HUDEP-2 (cell line): ENCODE measurements around the gene ERCC4.

Experiments used
- DNase-seq, 76 experiments: peaks; one replicate each; lab custom pipeline; 2025; ENCODE audit not compliant: unreplicated experiment in 76 of 76; lab: John Stamatoyannopoulos, UW

The ERCC4 gene

GRCh38 chr16:13945744-13946485 is 26.0 kb downstream of the ERCC4 start:
- DNase-seq, result no peak

- no peak for DNase-seq
These were observed 28.1 kb downstream of the ERCC4 start for GRCh38 chr16:13948086-13948485.

GRCh38 chr16:13950821-13951547 is 31.0 kb downstream of the ERCC4 start:
- DNase-seq, result no peak

DNA sequence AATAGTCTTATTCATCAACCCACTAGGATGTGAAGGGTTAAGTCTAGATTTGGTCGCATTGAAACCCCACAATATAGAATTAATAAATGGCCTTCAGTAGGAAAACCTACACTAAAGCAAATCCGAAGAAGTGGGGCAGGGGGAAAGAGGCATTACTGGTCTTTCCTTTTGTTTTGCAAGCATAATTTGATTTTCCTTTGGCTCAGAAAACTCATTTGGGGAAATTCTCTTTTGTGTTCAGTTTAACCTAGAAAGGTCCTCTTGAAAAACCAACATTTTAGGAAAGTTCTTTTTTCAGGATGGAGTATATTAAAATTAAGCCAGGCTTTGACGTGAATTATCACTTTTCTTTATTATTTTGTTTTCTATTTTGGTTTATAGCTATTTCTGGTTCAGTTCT is 31.7 kb downstream of the ERCC4 start:
- DNase-seq, result no peak

DNA sequence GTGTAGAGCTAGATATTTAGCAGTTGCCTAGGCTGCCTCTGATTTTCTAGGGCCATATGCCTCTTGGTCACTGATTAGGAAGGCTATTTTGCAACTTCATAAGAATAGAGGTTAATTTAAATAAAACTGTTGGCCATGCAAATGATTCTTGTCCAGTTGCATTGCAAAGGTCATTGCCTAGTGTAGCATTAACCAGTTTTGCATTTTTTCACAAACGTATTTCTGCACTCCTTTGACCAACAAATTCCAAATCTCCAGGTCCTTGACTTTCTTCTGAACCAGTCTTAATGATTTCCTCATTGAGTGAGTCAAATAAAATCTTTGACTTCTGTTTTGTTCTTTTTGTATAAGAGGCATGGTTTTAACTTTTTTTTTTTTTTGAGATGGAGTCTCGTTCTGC is 33.5 kb downstream of the ERCC4 start:
- DNase-seq, result no peak

GRCh38 chr16:13956635-13957196 is 36.8 kb downstream of the ERCC4 start:
- no peak for DNase-seq

DNA sequence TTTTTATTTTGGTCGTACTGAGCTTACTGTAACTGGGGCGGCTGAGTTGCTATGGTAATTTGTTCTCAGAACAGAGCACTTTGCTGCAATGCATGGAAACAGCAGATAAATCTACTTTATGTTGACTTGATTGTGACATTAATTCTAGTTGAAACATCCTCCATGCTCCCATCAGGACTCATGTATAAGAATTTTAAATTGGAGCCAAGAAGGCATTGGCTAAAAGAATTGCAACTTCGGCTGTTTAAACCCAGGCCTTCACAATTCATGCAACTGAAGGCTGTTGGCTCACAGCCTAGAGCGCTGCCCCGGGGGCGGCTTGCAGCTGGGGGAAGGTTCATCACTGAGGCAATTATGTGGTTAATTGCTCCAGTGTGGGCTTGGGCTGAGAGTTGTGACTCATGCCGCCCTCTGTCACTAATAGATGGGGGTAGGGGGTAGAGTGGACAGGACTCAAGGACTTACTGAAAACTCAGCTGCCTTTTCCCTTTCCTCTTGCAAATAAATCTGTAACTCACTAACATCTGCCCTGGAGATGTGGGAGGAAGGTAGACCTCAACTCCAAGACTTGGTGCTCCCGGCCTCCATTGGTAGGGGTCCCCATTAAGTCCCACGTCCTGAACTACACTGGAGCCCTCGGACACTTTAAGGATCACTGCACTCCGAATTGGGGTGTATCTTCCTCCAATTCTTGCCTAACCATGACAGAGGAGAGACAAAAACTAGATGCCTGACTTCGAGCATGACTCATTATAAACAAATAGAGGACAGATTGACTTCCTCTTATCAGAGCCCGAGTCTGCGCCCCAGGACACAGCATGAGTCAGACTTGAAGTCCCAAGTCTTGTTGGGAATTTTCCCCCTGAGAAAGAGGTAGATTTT is 37.5 kb downstream of the ERCC4 start:
- peak in 10 of 76 experiments; percentile 1 to 45 (median 8) for DNase-seq

GRCh38 chr16:13958474-13958873 is 38.5 kb downstream of the ERCC4 start:
- no peak for DNase-seq

- no peak for DNase-seq
These were observed 39.7 kb downstream of the ERCC4 start for GRCh38 chr16:13959626-13960025.

GRCh38 chr16:13961099-13961811 is 41.3 kb downstream of the ERCC4 start:
- DNase-seq, result no peak

DNA sequence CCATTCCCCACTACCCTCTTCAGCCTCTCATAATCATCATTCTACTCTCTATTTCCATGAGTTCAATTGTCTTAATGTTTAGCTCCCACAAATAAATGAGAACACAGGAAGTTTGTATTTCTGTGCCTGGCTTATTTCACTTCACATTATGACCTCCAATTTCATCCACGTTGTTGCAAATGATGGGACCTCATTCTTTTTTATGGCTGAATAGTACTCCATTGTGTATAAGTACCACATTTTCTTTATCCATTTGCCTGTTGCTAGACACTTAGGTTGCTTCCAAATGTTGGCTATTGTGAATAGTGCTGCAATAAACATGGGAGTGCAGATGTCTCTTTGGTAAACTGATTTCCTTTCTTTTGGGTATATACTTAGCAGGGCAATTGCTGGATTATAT is 42.3 kb downstream of the ERCC4 start:
- no peak for DNase-seq

DNA sequence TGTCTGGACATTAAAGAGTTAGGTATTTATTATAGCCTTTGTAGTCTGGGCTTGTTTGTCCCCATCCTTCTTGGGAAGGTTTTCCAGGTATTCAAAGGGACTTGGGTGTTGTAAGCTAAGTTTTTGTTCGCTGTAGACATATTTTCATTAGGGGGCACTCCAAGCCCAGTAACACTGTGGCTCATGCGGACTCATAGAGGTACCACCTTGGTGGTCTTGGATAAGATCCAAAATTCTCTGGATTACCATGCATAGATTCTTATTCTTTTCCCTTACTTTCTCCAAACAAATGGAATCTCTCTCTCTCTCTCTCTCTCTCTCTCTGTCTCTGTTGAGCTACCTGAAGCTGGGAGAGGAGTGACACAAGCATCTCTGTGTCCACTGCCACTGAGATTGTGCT is 48.9 kb downstream of the ERCC4 start:
- no peak for DNase-seq

DNA sequence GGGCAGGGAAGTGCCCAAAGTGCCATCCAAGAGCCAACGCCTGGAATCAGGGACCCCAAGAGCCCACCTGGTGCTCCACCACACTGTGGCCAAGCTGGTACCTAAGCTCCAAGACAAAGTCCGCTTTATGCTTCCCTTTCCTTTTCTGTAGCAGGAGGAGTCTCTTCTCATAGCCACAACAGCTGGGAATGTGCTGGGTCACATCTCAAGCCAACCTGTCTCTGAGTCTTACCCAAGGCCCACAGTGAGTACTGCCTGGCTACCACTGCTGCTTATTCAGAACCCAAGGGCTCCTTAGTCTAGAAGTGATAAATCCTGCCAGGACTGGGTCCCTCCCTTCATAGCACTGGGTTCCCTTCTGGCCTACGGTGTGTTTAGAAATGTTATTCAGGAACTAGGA is 49.8 kb downstream of the ERCC4 start:
- DNase-seq, result no peak

DNA sequence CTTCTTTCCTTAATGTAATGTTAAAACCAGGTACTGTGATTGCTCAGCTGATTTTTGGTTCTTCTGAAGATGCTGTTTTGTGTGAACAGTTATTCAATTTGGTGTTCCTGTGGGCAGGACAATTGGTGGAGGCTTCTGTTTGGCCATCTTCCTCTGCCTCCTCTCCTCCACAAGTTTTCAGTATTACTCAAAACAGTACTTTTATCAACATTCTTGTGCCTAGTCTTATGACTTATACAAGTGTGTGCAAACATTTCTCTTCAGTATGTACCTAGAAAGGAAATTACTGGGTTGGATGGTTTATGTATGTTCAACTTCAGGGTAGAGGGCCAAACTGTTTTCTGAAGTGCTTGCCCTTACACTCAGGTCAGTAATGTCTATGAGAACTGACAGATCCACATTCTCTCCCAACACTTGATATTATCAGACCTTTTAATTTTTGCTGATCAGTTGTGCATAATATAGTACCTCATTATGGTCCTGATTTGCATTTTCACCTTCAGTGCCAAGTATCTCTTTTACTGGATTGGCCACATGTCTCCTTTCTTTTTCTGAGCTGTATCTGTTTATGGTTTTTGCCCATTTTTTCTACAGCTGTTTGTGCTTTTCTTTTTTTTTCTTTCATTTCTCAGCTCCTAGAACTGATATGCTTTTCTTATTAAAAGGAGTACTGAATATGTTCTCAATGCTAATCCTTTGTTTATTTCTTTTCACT is 50.9 kb downstream of the ERCC4 start:
- DNase-seq, result no peak

DNA sequence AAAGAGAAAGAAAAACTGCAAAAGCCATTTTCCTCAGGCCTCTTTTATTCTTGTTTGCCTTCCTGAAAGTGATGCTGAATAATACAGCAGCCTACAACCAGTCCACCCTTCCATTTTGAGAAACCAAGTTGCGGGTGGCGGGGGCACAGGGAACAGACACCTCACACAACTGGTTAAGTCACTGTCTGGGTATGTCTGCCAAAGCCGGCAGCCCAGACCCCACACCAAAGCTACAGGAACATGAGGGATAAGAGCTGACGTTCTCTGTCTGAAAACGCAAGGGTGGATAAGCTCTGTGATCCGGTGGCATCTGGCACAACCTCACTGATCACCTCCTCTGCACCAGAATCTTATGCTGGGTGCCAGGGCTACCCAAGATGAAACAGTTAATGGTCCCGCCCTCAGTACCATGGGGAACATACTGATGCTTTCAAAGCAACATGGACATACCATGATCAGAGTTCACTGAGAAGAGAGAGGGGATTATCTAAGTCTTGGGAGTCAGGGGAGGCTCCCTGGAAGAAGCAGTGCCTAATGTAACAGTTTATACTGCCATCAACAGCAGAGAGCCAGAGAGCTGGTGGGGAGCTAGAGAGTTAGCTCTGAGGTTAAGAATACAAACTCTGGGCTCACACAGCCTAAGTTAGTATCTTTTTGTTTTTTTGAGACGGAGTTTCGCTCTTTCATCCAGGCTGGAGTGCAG is 53.5 kb downstream of the ERCC4 start:
- DNase-seq, result no peak

DNA sequence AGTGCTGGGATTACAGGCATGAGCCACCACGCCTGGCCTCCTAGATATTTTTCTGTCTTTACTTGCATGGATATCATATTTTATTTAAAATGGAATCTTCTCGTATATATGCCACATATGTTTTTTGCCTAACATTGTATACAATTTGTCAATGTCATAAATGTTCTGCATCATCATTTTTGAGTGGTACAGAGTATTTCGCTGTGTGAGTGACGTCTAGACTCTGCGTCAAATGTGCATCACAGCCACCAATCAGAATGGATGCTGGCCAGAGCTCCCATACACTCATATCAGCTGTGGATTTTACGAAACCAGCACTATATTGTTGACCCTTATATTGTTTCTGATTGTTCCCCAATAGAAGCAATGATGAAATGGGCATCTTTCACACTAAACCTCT is 57.2 kb downstream of the ERCC4 start:
- DNase-seq, result no peak

- DNase-seq, result no peak
These were observed 62.5 kb downstream of the ERCC4 start for GRCh38 chr16:13982451-13982850.

DNA sequence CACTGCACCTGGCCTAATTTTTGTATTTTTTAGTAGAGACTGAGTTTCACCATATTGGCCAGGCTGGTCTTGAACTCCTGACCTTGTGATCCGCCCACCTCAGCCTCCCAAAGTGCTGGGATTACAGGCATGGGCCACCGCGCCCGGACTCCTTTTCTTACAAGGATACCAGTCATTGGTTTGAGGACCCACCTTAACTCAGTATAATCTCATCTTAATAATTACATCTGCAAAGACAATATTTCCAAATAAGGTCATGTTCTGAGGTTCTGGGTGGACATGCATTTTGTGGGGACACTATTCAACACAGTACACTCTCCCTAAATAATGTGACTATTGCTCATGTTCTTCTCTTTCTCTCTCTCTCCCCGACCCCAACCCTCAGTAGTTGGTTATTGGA is 63.7 kb downstream of the ERCC4 start:
- no peak for DNase-seq

GRCh38 chr16:13984794-13985193 is 64.8 kb downstream of the ERCC4 start:
- no peak for DNase-seq
